HepG2 (cell line): ENCODE data around the gene RRBP1. TPM values are rescaled to one million over a fixed set of nuclear protein-coding genes. Genes with fewer than 3 reads are reported as not detected.

ENCODE experiments used
- ATAC-seq: fragments of 200-7000 bp; cut with Tn5 transposase; 3 replicates; pipeline ENCODE4 v1.9.1; 2020; ENCODE audit warnings: mild to moderate bottlenecking, moderate library complexity
- BruUV-seq: library from RNA; stranded (reverse); fragments of 400-500 nt; replicated peaks from 2 replicates; lab custom pipeline; 2021; lab: Mats Ljungman, UMichigan
- CTCF ChIA-PET: fragments of 300-600 bp; formaldehyde crosslinking; extraction: SDS; loops from one replicate; lab custom pipeline; 2021; ENCODE audit warnings: low total read pairs, inconsistent platforms, low intra/inter-chr PET ratio; lab: Yijun Ruan, JAX
- POLR2A ChIA-PET: fragments of 350-600 bp; sonication (Branson Sonifier 250); formaldehyde crosslinking; loops from one replicate; lab custom pipeline; 2020; ENCODE audit warnings: antibody characterized with exemption, inconsistent platforms; lab: Yijun Ruan, JAX
- DNase-seq: peaks from one replicate; pipeline ENCODE4 v3.0.0-alpha.2; 2015; ENCODE audit warnings: low spot score
- FAIRE-seq: peaks from 3 replicates; lab custom pipeline; 2011; peaks lifted over from hg19 to GRCh38; lab: Jason Lieb, UNC
- H2AFZ ChIP-seq: one replicate; pipeline ENCODE4 v1.6.1; 2011; ENCODE audit warnings: low read length, inconsistent platforms
- H3K27ac ChIP-seq: fragments of 300-600 bp; 3 replicates; pipeline ENCODE4 v1.8.0; 2011; ENCODE audit warnings: mixed run types, mild to moderate bottlenecking, mixed read lengths, low read length, inconsistent platforms; ENCODE audit not compliant: insufficient read depth; ENCODE audit errors: extremely low read length
- H3K27me3 ChIP-seq, 2 experiments: fragments of 200-600 bp in 1 of 2; 2 replicates in 1 of 2; 3 replicates in 1 of 2; pipeline versions ENCODE4 v1.6.0 to v1.8.0; 2011; ENCODE audit warnings: low read length in 2 of 2, mild to moderate bottlenecking in 2 of 2, moderate library complexity in 2 of 2, inconsistent platforms in 1 of 2; ENCODE audit not compliant: insufficient read depth in 2 of 2, control insufficient read depth in 1 of 2
- H3K36me3 ChIP-seq, 2 experiments: fragments of 200-600 bp in 1 of 2; replicated peaks in 1 of 2; 2 replicates in 1 of 2; 3 replicates in 1 of 2; pipeline versions ENCODE4 v1.5.1 to v1.8.0; 2011; ENCODE audit warnings: low read length in 2 of 2, inconsistent platforms in 1 of 2; ENCODE audit not compliant: insufficient read depth in 2 of 2, control insufficient read depth in 1 of 2
- H3K4me1 ChIP-seq: 2 replicates; pipeline ENCODE4 v1.5.1; 2012; ENCODE audit warnings: low read length, inconsistent platforms; ENCODE audit not compliant: insufficient read depth
- H3K4me2 ChIP-seq: 2 replicates; pipeline ENCODE4 v1.6.0; 2011; ENCODE audit warnings: low read depth, low read length, inconsistent platforms
- H3K4me3 ChIP-seq, 3 experiments: fragments of 200-600 bp in 1 of 3; sonication (generic), shearing (Covaris generic) in 1 of 3; replicated peaks in 1 of 3; 2 replicates each; pipeline ENCODE4 v1.5.1; 2011 to 2016; ENCODE audit warnings: low read length in 3 of 3, inconsistent platforms in 2 of 3, low read depth in 2 of 3, mild to moderate bottlenecking in 2 of 3, control low read depth in 1 of 3, mixed read lengths in 1 of 3; ENCODE audit not compliant: insufficient read depth in 1 of 3
- H3K79me2 ChIP-seq: one replicate; pipeline ENCODE4 v1.6.1; 2011; ENCODE audit warnings: low read length, inconsistent platforms; ENCODE audit not compliant: insufficient read depth
- H3K9ac ChIP-seq: 2 replicates; pipeline ENCODE4 v1.6.0; 2011; ENCODE audit warnings: mild to moderate bottlenecking, low read depth, low read length, inconsistent platforms; ENCODE audit not compliant: insufficient read depth
- H3K9me3 ChIP-seq: 2 replicates; pipeline ENCODE4 v1.5.1; 2012; ENCODE audit warnings: mild to moderate bottlenecking, low read length
- H4K20me1 ChIP-seq: 2 replicates; pipeline ENCODE4 v1.6.0; 2011; ENCODE audit warnings: inconsistent platforms, mild to moderate bottlenecking, low read length, moderate library complexity; ENCODE audit not compliant: insufficient read depth
- ATF1 ChIP-seq: IDR thresholded peaks from 2 replicates; pipeline ENCODE4 v1.6.1; 2016; ENCODE audit warnings: mild to moderate bottlenecking, control low read depth
- FLYWCH1 ChIP-seq: sonication (generic); formaldehyde crosslinking; IDR thresholded peaks from 2 replicates; pipeline ENCODE4 v1.8.1; 2023; ENCODE audit warnings: mild to moderate bottlenecking, missing genetic modification reagents
- FOXM1 ChIP-seq: sonication (generic); formaldehyde crosslinking; IDR thresholded peaks from 2 replicates; pipeline ENCODE4 v1.5.0; 2020; ENCODE audit warnings: missing genetic modification reagents
- PLRG1 ChIP-seq: fragments of 450-650 bp; conservative IDR thresholded peaks from 2 replicates; pipeline ENCODE4 v1.6.1; 2016
- POLR2A ChIP-seq, 2 experiments: IDR thresholded peaks; 2 replicates each; pipeline ENCODE4 v1.6.1; 2011; ENCODE audit warnings: low read depth in 2 of 2, low read length in 2 of 2, mild to moderate bottlenecking in 1 of 2, moderate library complexity in 1 of 2; ENCODE audit not compliant: insufficient read depth in 1 of 2
- POLR2AphosphoS5 ChIP-seq: IDR thresholded peaks from 2 replicates; pipeline ENCODE4 v1.6.1; 2012; ENCODE audit warnings: low read depth, low read length
- POLR2G ChIP-seq: fragments of 200-400 bp; formaldehyde crosslinking; IDR thresholded peaks from 2 replicates; pipeline ENCODE4 v1.6.1; 2018; ENCODE audit warnings: mild to moderate bottlenecking, low read depth, low read length, moderate library complexity
- RBM22 ChIP-seq: fragments of 200-400 bp; formaldehyde crosslinking; optimal IDR thresholded peaks from 2 replicates; pipeline ENCODE3; 2017; ENCODE audit warnings: mild to moderate bottlenecking, low read length, moderate library complexity
- SNAPC5 ChIP-seq: sonication (generic); formaldehyde crosslinking; IDR thresholded peaks from 2 replicates; pipeline ENCODE4 v1.8.1; 2023; ENCODE audit warnings: mild to moderate bottlenecking, missing genetic modification reagents, borderline replicate concordance
- THAP11 ChIP-seq: IDR thresholded peaks from 2 replicates; pipeline ENCODE4 v1.6.1; 2016; ENCODE audit warnings: missing biosample characterization, missing genetic modification reagents
- ZC3H4 ChIP-seq: sonication (generic); formaldehyde crosslinking; IDR thresholded peaks from 2 replicates; pipeline ENCODE4 v1.4.0; 2020; ENCODE audit warnings: missing genetic modification reagents, borderline replicate concordance
- ZNF280B ChIP-seq: sonication (generic); formaldehyde crosslinking; IDR thresholded peaks from 2 replicates; pipeline ENCODE4 v1.5.0; 2020; ENCODE audit warnings: missing genetic modification reagents, mild to moderate bottlenecking, borderline replicate concordance
- ZNF431 ChIP-seq: sonication (generic); formaldehyde crosslinking; IDR thresholded peaks from 2 replicates; pipeline ENCODE4 v1.9.0; 2022; ENCODE audit warnings: missing genetic modification reagents, low read depth, mild to moderate bottlenecking, borderline replicate concordance
- ZSCAN29 ChIP-seq: sonication (generic); formaldehyde crosslinking; conservative IDR thresholded peaks from 2 replicates; pipeline ENCODE4 v1.4.0; 2020; ENCODE audit warnings: mild to moderate bottlenecking, missing genetic modification reagents
- WGBS: methylation state at CpG from one replicate; pipeline ENCODE4 v1.1.6; 2017; ENCODE audit warnings: low lambda C conversion rate; 5-methylcytosine and 5-hydroxymethylcytosine counted together
- in situ Hi-C: cut with HindIII; loops from 2 replicates; pipeline ENCODE4 v1.10.0; 2017; ENCODE audit warnings: low pct_unique_long_range_greater_than_20kb; ENCODE audit not compliant: extremely low pct_ligation_motif_present
- intact Hi-C: fragments of 100-400 bp; cut with micrococcal nuclease; formaldehyde crosslinking; loops from one replicate; pipeline ENCODE4 v1.10.0; 2022; ENCODE audit not compliant: unreplicated experiment
- polyA plus RNA-seq, 8 experiments: library from polyadenylated mRNA; depleted of rRNA in 3 of 8; stranded (reverse) in 7 of 8; unstranded in 1 of 8; fragments of >200 nt; fragmentation: Illumina TruSeq in 4 of 8; extraction: Trizol in 4 of 8; gene quantifications; 2 replicates each; pipeline versions ENCODE4 v1.2.1 to v1.2.3, GENCODE V29; 2011 to 2016; ENCODE audit warnings: low read depth in 4 of 8, missing spikeins in 1 of 8, mixed read lengths in 1 of 8; ENCODE audit not compliant: insufficient read depth in 1 of 8
- total RNA-seq, 5 experiments: library from RNA; depleted of rRNA; stranded (reverse); fragments of >200 nt; fragmentation: Illumina TruSeq; extraction: Trizol; gene quantifications; 2 replicates each; pipeline ENCODE4 v1.2.3, GENCODE V29; 2016; ENCODE audit warnings: low read depth in 1 of 5
- TF ChIP-seq, protein P1 (sequence below): IDR thresholded peaks from 2 replicates; pipeline ENCODE4 v1.6.1; 2016; ENCODE audit warnings: missing genetic modification reagents, missing compliant biosample characterization

The RRBP1 gene
- total and polyA plus RNA-seq, 2 of the 13 experiments (the other 11 are each of a cell fraction or from before 2014, with no cell fraction given) = 150 to 222 TPM

GRCh38 chr20:17668432-17668831 is 13.6 kb downstream of the RRBP1 start (continued):
- no peak for TF ChIP-seq ZNF280B
- TF ChIP-seq, all 625 proteins: peak for 5

GRCh38 chr20:17667445-17667844 is 14.6 kb downstream of the RRBP1 start:
- no peak overlapping the region for H3K9ac ChIP-seq
- no peak for FAIRE-seq
- no peak overlapping the region for H3K4me2 ChIP-seq
- intact Hi-C loops = no loop called here
- no peaks in the 10 kb centered on the region for H3K9me3 ChIP-seq
- TF ChIP-seq PLRG1 = no peak
- TF ChIP-seq POLR2A (IDR thresholded peaks at IDR 0.05; ENCODE audit: insufficient read depth in 1 of 2, low read depth in 2 of 2, low read length in 2 of 2) = peak in 1 of 2 experiments; percentile 41; a peak in 2 of 4 replicates
- TF ChIP-seq ZC3H4 = no peak
- TF ChIP-seq FOXM1 (CRISPR knock-in tag) = no peak
- TF ChIP-seq, protein P1, sequence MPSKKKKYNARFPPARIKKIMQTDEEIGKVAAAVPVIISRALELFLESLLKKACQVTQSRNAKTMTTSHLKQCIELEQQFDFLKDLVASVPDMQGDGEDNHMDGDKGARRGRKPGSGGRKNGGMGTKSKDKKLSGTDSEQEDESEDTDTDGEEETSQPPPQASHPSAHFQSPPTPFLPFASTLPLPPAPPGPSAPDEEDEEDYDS (CRISPR knock-in tag) = no peak
- TF ChIP-seq ATF1 (CRISPR knock-in tag) = no peak
- TF ChIP-seq POLR2AphosphoS5 = peak; percentile 41
- 0 out of 2 replicates have a peak, but pooled peaks have one; percentile 23 for TF ChIP-seq POLR2G
- no peak for TF ChIP-seq SNAPC5 (CRISPR knock-in tag)
- no peak for TF ChIP-seq ZSCAN29 (CRISPR knock-in tag)
- TF ChIP-seq THAP11 (CRISPR knock-in tag) = no peak
- no peak for TF ChIP-seq FLYWCH1
- TF ChIP-seq RBM22 = peak; percentile 98
- no peak for TF ChIP-seq ZNF431 (CRISPR knock-in tag)
- TF ChIP-seq, all 625 proteins: peak for 4
- no peaks in the 10 kb centered on the region for H3K27me3 ChIP-seq
- no peak overlapping the region for H3K4me3 ChIP-seq
- ATAC-seq = no peak
- H3K79me2 ChIP-seq = peaks cover 100% of the 10 kb centered on the region
- H3K4me1 ChIP-seq = peaks cover 53% of the 10 kb centered on the region
- in situ Hi-C loops = no loop called here
- no peak overlapping the region for H2AFZ ChIP-seq
- POLR2A ChIA-PET = interaction anchor here (1.2 to 4.5 kb wide), 3 partner anchors 9 to 15 kb away, joined by 3 to 18 read pairs (median 11); partner anchors contain the start of gene RRBP1
- peaks cover 26 to 84% of the 10 kb centered on the region in 2 experiments for H3K36me3 ChIP-seq
- DNase-seq = no peak
- peaks cover 99% of the 10 kb centered on the region for H4K20me1 ChIP-seq
- H3K27ac ChIP-seq = no peak overlapping the region
- CTCF ChIA-PET = no interaction called here
- 96% methylated on average over 3 of the region's 3 CpGs for WGBS
- BruUV-seq = no TSS peak
